ENCODE data around the gene LRPPRC. TPM values are rescaled to one million over a fixed set of nuclear protein-coding genes. Genes with fewer than 3 reads are reported as not detected.
"Not testable (repeated sequence)": the region's sequence is repeated elsewhere in the genome, so short reads cannot be mapped to it uniquely, and the experiment has no call there.

Gene LRPPRC
- polyA plus RNA-seq (ENCODE audit: insufficient read length in 12 of 12), result 10 to 100 TPM in 11 of 12 donors, not detected in 1; 50.2 to 95.2 (median 83.1) TPM
- long read RNA-seq, donor 1, full-length matches to known transcripts, result 11 of 85 reads
- long read RNA-seq, donor 1, partial matches to known transcripts, result 74 of 85 reads
- long read RNA-seq, donor 1, other reads (novel, unspliced or antisense), result 0 of 85 reads
- long read RNA-seq, donor 2, full-length matches to known transcripts, result 13 of 56 reads
- long read RNA-seq, donor 2, partial matches to known transcripts, result 43 of 56 reads
- long read RNA-seq, donor 2, other reads (novel, unspliced or antisense), result 0 of 56 reads
- long read RNA-seq, donor 3, full-length matches to known transcripts, result 1 of 20 reads
- long read RNA-seq, donor 3, partial matches to known transcripts, result 19 of 20 reads
- long read RNA-seq, donor 3, other reads (novel, unspliced or antisense), result 0 of 20 reads
- long read RNA-seq, donor 4, full-length matches to known transcripts, result 6 of 13 reads
- long read RNA-seq, donor 4, partial matches to known transcripts, result 7 of 13 reads
- long read RNA-seq, donor 4, other reads (novel, unspliced or antisense), result 0 of 13 reads
- long read RNA-seq, donor 5, full-length matches to known transcripts, result 9 of 55 reads
- long read RNA-seq, donor 5, partial matches to known transcripts, result 46 of 55 reads
- long read RNA-seq, donor 5, other reads (novel, unspliced or antisense), result 0 of 55 reads
- long read RNA-seq, donor 6, full-length matches to known transcripts, result 4 of 21 reads
- long read RNA-seq, donor 6, partial matches to known transcripts, result 17 of 21 reads
- long read RNA-seq, donor 6, other reads (novel, unspliced or antisense), result 0 of 21 reads
- long read RNA-seq, donor 7, full-length matches to known transcripts, result 5 of 18 reads
- long read RNA-seq, donor 7, partial matches to known transcripts, result 13 of 18 reads
- long read RNA-seq, donor 7, other reads (novel, unspliced or antisense), result 0 of 18 reads
- long read RNA-seq, donor 8, full-length matches to known transcripts, result 7 of 65 reads
- long read RNA-seq, donor 8, partial matches to known transcripts, result 58 of 65 reads
- long read RNA-seq, donor 8, other reads (novel, unspliced or antisense), result 0 of 65 reads
- long read RNA-seq, donor 9, full-length matches to known transcripts, result 3 of 25 reads
- long read RNA-seq, donor 9, partial matches to known transcripts, result 22 of 25 reads
- long read RNA-seq, donor 9, other reads (novel, unspliced or antisense), result 0 of 25 reads
- long read RNA-seq, donor 10, full-length matches to known transcripts, result 14 of 63 reads
- long read RNA-seq, donor 10, partial matches to known transcripts, result 49 of 63 reads
- long read RNA-seq, donor 10, other reads (novel, unspliced or antisense), result 0 of 63 reads
- long read RNA-seq, donor 11, full-length matches to known transcripts, result 9 of 70 reads
- long read RNA-seq, donor 11, partial matches to known transcripts, result 61 of 70 reads
- long read RNA-seq, donor 11, other reads (novel, unspliced or antisense), result 0 of 70 reads

GRCh38 chr2:43995733-43996533, at the start of gene LRPPRC:
TSS of gene LRPPRC (minus strand) at chr2:43995989. CDS start at chr2:43995947, 42 bp downstream.
- peak; percentile 96 for DNase-seq

- no peak for DNase-seq
Observed at GRCh38 chr2:44045061-44045460, 49.3 kb upstream of the LRPPRC start.

- peak; percentile 58 for DNase-seq
Observed at GRCh38 chr2:44044281-44044720, 48.5 kb upstream of the LRPPRC start.

- DNase-seq, result no peak
Observed at GRCh38 chr2:44040365-44040764, 44.6 kb upstream of the LRPPRC start.

- DNase-seq, result no peak
Observed at GRCh38 chr2:44038277-44038676, 42.5 kb upstream of the LRPPRC start.

- no peak for DNase-seq
Observed at GRCh38 chr2:44037221-44037620, 41.4 kb upstream of the LRPPRC start.

GRCh38 chr2:44033947-44034346, 38.2 kb upstream of the LRPPRC start:
- DNase-seq, result no peak

- not testable (repeated sequence) for DNase-seq
Observed at GRCh38 chr2:44027076-44027475, 31.3 kb upstream of the LRPPRC start.

GRCh38 chr2:44016282-44016681, 20.5 kb upstream of the LRPPRC start:
- DNase-seq, result peak; percentile 46

- DNase-seq, result no peak
Observed at GRCh38 chr2:44015239-44015638, 19.4 kb upstream of the LRPPRC start.

GRCh38 chr2:44013205-44013604, 17.4 kb upstream of the LRPPRC start:
- DNase-seq, result not testable (repeated sequence)

GRCh38 chr2:44010266-44010665, 14.5 kb upstream of the LRPPRC start:
- DNase-seq, result no peak

GRCh38 chr2:44009136-44009735, 13.4 kb upstream of the LRPPRC start:
- no peak for DNase-seq

- no peak for DNase-seq
Observed at GRCh38 chr2:44005846-44006245, 10.1 kb upstream of the LRPPRC start.

- no peak for DNase-seq
Observed at GRCh38 chr2:44004735-44005602, 9.2 kb upstream of the LRPPRC start.

- no peak for DNase-seq
Observed at GRCh38 chr2:44001716-44002115, 5.9 kb upstream of the LRPPRC start.

GRCh38 chr2:43998263-43998662, 2.5 kb upstream of the LRPPRC start:
- no peak for DNase-seq

GRCh38 chr2:43993437-43993836, 2.4 kb downstream of the LRPPRC start:
- DNase-seq, result no peak

GRCh38 chr2:43989545-43989944, 6.2 kb downstream of the LRPPRC start:
- DNase-seq, result no peak

Data from muscle of arm (tissue), 14 donors.